T1000 (cell line): ENCODE measurements around the gene NOM1.

Experiments used
- DNase-seq: peaks from one replicate; lab custom pipeline; 2025; ENCODE audit warnings: mixed read lengths; lab: John Stamatoyannopoulos, UW

NOM1 gene

GRCh38 chr7:157017603-157018327 lies 68.3 kb downstream of the NOM1 start:
- DNase-seq, result no peak

GRCh38 chr7:157018328-157018996 lies 69.0 kb downstream of the NOM1 start:
- no peak for DNase-seq

GRCh38 chr7:157018997-157019608 lies 69.6 kb downstream of the NOM1 start:
- DNase-seq, result no peak

- DNase-seq, result no peak
These were observed 70.4 kb downstream of the NOM1 start for GRCh38 chr7:157019718-157020451.

- no peak for DNase-seq
These were observed 71.1 kb downstream of the NOM1 start for GRCh38 chr7:157020514-157021070.

- DNase-seq, result no peak
These were observed 71.8 kb downstream of the NOM1 start for GRCh38 chr7:157021071-157021870.

GRCh38 chr7:157021871-157022680 lies 72.6 kb downstream of the NOM1 start:
- DNase-seq, result no peak
